ENCODE data around the gene FARP2. TPM values are rescaled to one million over a fixed set of nuclear protein-coding genes. Genes with fewer than 3 reads are reported as not detected.

FARP2 gene
- total and polyA plus RNA-seq, 2 of the 13 experiments (the other 11 are each of a cell fraction or from before 2014, with no cell fraction given), result 28.0 to 45.4 TPM

DNA sequence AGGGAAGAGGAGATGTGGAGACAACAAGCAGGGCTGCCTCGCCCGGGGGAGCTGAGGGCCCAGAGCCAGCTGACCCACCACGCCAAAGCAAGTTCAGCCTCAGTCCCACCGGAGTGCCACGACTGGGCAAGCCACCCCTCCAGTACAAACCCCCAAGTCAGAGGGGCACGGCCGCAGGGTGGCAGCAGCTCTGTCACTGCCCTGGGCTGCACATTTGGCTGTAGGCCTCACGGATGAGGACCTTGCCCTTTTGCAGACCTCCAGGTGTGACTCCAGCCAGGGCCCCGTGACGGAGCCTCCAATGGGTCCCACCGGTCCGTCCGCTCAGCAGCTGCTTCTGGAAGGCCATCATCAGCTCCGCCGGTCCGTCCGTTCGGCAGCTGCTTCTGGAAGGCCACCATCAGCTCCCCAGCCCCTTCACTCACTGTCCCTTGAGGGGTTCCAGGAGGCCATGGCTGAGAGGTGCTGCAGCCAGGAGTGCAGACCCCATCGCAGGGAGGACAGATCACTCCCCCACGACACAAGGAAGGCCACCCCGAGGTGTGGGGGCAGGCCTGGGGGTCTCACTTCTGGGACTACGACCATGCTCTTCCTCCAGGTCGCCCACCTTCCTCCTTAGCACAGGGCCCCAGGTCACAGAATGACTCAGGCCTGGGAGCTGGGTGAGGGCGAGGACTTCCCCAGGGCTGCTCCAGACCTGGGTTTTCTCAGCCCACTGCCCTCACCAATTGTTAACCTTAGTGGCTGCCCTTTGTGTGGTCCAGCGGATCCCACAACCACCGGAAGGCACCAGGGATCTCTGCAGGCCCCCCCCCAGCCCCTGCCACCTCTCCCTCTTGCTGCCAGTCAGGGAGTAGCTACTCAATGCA, 176.9 kb downstream of the FARP2 start (continued):
- TF ChIP-seq, protein P1, sequence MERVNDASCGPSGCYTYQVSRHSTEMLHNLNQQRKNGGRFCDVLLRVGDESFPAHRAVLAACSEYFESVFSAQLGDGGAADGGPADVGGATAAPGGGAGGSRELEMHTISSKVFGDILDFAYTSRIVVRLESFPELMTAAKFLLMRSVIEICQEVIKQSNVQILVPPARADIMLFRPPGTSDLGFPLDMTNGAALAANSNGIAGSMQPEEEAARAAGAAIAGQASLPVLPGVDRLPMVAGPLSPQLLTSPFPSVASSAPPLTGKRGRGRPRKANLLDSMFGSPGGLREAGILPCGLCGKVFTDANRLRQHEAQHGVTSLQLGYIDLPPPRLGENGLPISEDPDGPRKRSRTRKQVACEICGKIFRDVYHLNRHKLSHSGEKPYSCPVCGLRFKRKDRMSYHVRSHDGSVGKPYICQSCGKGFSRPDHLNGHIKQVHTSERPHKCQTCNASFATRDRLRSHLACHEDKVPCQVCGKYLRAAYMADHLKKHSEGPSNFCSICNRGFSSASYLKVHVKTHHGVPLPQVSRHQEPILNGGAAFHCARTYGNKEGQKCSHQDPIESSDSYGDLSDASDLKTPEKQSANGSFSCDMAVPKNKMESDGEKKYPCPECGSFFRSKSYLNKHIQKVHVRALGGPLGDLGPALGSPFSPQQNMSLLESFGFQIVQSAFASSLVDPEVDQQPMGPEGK (CRISPR knock-in tag; IDR thresholded peaks at IDR 0.05), result 0 out of 2 replicates have a peak, but pooled peaks have one; percentile 34
- TF ChIP-seq JDP2 (CRISPR knock-in tag; IDR thresholded peaks at IDR 0.05; ENCODE audit: borderline replicate concordance), result no peak
- TF ChIP-seq MEIS1 (CRISPR knock-in tag; IDR thresholded peaks at IDR 0.05; ENCODE audit: borderline replicate concordance), result peak; percentile 54; the same call in 1 of the 2 replicates
- TF ChIP-seq ZNF567 (CRISPR knock-in tag; IDR thresholded peaks at IDR 0.05; ENCODE audit: borderline replicate concordance), result peak; percentile 75; the same call in 1 of the 2 replicates
- peak; percentile 46; the same call in 1 of the 2 replicates for TF ChIP-seq ARHGAP35 (CRISPR knock-in tag; IDR thresholded peaks at IDR 0.05; ENCODE audit: borderline replicate concordance)
- peak; percentile 99 for TF ChIP-seq HNRNPL (IDR thresholded peaks at IDR 0.05; ENCODE audit: low read depth, low read length)
- TF ChIP-seq ZNF543 (CRISPR knock-in tag; IDR thresholded peaks at IDR 0.05), result 0 out of 2 replicates have a peak, but pooled peaks have one; percentile 37
- peak; percentile 77; the same call in 1 of the 2 replicates for TF ChIP-seq MTA1 (CRISPR knock-in tag; IDR thresholded peaks at IDR 0.05; ENCODE audit: borderline replicate concordance)
- TF ChIP-seq, protein P2, sequence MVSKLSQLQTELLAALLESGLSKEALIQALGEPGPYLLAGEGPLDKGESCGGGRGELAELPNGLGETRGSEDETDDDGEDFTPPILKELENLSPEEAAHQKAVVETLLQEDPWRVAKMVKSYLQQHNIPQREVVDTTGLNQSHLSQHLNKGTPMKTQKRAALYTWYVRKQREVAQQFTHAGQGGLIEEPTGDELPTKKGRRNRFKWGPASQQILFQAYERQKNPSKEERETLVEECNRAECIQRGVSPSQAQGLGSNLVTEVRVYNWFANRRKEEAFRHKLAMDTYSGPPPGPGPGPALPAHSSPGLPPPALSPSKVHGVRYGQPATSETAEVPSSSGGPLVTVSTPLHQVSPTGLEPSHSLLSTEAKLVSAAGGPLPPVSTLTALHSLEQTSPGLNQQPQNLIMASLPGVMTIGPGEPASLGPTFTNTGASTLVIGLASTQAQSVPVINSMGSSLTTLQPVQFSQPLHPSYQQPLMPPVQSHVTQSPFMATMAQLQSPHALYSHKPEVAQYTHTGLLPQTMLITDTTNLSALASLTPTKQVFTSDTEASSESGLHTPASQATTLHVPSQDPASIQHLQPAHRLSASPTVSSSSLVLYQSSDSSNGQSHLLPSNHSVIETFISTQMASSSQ (IDR thresholded peaks at IDR 0.05; ENCODE audit: low read depth), result no peak
- TF ChIP-seq, protein P2 (CRISPR knock-in tag; IDR thresholded peaks at IDR 0.05; ENCODE audit: borderline replicate concordance), result 0 out of 2 replicates have a peak, but pooled peaks have one; percentile 35
- TF ChIP-seq ZNF766 (CRISPR knock-in tag; IDR thresholded peaks at IDR 0.05; ENCODE audit: borderline replicate concordance), result no peak
- TF ChIP-seq ZNF230 (CRISPR knock-in tag; IDR thresholded peaks at IDR 0.05), result no peak
- peak; percentile 32 for TF ChIP-seq TEAD3 (CRISPR knock-in tag; optimal IDR thresholded peaks at IDR 0.05; ENCODE audit: borderline replicate concordance)
- TF ChIP-seq, protein P3, sequence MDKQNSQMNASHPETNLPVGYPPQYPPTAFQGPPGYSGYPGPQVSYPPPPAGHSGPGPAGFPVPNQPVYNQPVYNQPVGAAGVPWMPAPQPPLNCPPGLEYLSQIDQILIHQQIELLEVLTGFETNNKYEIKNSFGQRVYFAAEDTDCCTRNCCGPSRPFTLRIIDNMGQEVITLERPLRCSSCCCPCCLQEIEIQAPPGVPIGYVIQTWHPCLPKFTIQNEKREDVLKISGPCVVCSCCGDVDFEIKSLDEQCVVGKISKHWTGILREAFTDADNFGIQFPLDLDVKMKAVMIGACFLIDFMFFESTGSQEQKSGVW (CRISPR knock-in tag; IDR thresholded peaks at IDR 0.05; ENCODE audit: borderline replicate concordance), result no peak
- 0 out of 2 replicates have a peak, but pooled peaks have one; percentile 19 for TF ChIP-seq RARA (CRISPR knock-in tag; IDR thresholded peaks at IDR 0.05)
- TF ChIP-seq ZMYM4 (CRISPR knock-in tag; IDR thresholded peaks at IDR 0.05), result peak; percentile 39; the same call in 1 of the 2 replicates
- TF ChIP-seq ZMYM2 (CRISPR knock-in tag; IDR thresholded peaks at IDR 0.05), result 0 out of 2 replicates have a peak, but pooled peaks have one; percentile 14
- TF ChIP-seq ZNF350 (CRISPR knock-in tag; IDR thresholded peaks at IDR 0.05; ENCODE audit: borderline replicate concordance, low read depth), result peak; percentile 46; the same call in 1 of the 2 replicates
- TF ChIP-seq YY1 (IDR thresholded peaks at IDR 0.05; ENCODE audit: insufficient read depth, insufficient replicate concordance, low read depth, low read length), result peak; percentile 13
- TF ChIP-seq SP4 (CRISPR knock-in tag; IDR thresholded peaks at IDR 0.05), result peak; percentile 20; the same call in 1 of the 2 replicates
- no peak for TF ChIP-seq THYN1 (CRISPR knock-in tag; IDR thresholded peaks at IDR 0.05; ENCODE audit: borderline replicate concordance, low read depth)
- TF ChIP-seq BRD4 (CRISPR knock-in tag; IDR thresholded peaks at IDR 0.05), result peak; percentile 46; the same call in 1 of the 2 replicates

All from HepG2 (cell line).